HG03442 (cell line): ENCODE data around the gene FMO3.

Experiments used
- ATAC-seq: cut with Tn5 transposase; IDR thresholded peaks from one replicate; pipeline ENCODE4 v1.9.1; 2021; ENCODE audit warnings: mild to moderate bottlenecking, moderate library complexity; ENCODE audit not compliant: unreplicated experiment

FMO3 gene

GRCh38 chr1:171115280-171115897 is 24.7 kb downstream of the FMO3 start:
- no peak for ATAC-seq

GRCh38 chr1:171116676-171117075 is 26.0 kb downstream of the FMO3 start:
- no peak for ATAC-seq

- ATAC-seq = no peak
Observed at GRCh38 chr1:171117085-171117484, 26.4 kb downstream of the FMO3 start.

GRCh38 chr1:171119648-171120047 is 28.9 kb downstream of the FMO3 start:
- ATAC-seq = no peak

GRCh38 chr1:171122299-171122698 is 31.6 kb downstream of the FMO3 start:
- no peak for ATAC-seq

- ATAC-seq = no peak
Observed at GRCh38 chr1:171122893-171123292, 32.2 kb downstream of the FMO3 start.

- ATAC-seq = no peak
Observed at GRCh38 chr1:171126504-171126903, 35.8 kb downstream of the FMO3 start.

GRCh38 chr1:171127099-171127498 is 36.4 kb downstream of the FMO3 start:
- no peak for ATAC-seq

GRCh38 chr1:171127501-171127900 is 36.8 kb downstream of the FMO3 start:
- no peak for ATAC-seq

- no peak for ATAC-seq
Observed at GRCh38 chr1:171128463-171128862, 37.8 kb downstream of the FMO3 start.

GRCh38 chr1:171134204-171134923 is 43.7 kb downstream of the FMO3 start:
- ATAC-seq = no peak

- ATAC-seq = no peak
Observed at GRCh38 chr1:171137580-171137979, 46.9 kb downstream of the FMO3 start.

- ATAC-seq = no peak
Observed at GRCh38 chr1:171138980-171139379, 48.3 kb downstream of the FMO3 start.

- ATAC-seq = no peak
Observed at GRCh38 chr1:171139890-171140289, 49.2 kb downstream of the FMO3 start.

- ATAC-seq = no peak
Observed at GRCh38 chr1:171140401-171140800, 49.7 kb downstream of the FMO3 start.

- no peak for ATAC-seq
Observed at GRCh38 chr1:171140956-171141687, 50.4 kb downstream of the FMO3 start.

- ATAC-seq = no peak
Observed at GRCh38 chr1:171141688-171142415, 51.1 kb downstream of the FMO3 start.

- ATAC-seq = no peak
Observed at GRCh38 chr1:171142416-171143385, 52.0 kb downstream of the FMO3 start.

- no peak for ATAC-seq
Observed at GRCh38 chr1:171150156-171150555, 59.5 kb downstream of the FMO3 start.

- no peak for ATAC-seq
Observed at GRCh38 chr1:171152549-171152948, 61.8 kb downstream of the FMO3 start.
